GM23338 (cell line): ENCODE results near the gene MID1IP1.

ENCODE experiments used
- CTCF ChIP-seq, 2 experiments: fragments of 200-600 bp in 1 of 2; sonication (generic) in 1 of 2; conservative IDR thresholded peaks; 2 replicates each; pipeline versions ENCODE4 v1.5.1 to v1.6.1; 2016 to 2017; ENCODE audit warnings: antibody characterized with exemption in 2 of 2, low read depth in 2 of 2, mild to moderate bottlenecking in 2 of 2, moderate library complexity in 1 of 2
- ETS1 ChIP-seq: IDR thresholded peaks from 2 replicates; pipeline ENCODE4 v1.6.1; 2016; ENCODE audit warnings: antibody characterized with exemption
- EZH2 ChIP-seq: fragments of 200-600 bp; sonication (generic); IDR thresholded peaks from one replicate; pipeline ENCODE4 v1.8.0; 2017; ENCODE audit warnings: antibody characterized with exemption, mild to moderate bottlenecking, low read depth; ENCODE audit not compliant: unreplicated experiment
- EZH2phosphoT487 ChIP-seq: fragments of 200-600 bp; sonication (generic); IDR thresholded peaks from one replicate; pipeline ENCODE4 v1.8.1; 2018; ENCODE audit warnings: antibody characterized with exemption; ENCODE audit not compliant: unreplicated experiment
- JUNB ChIP-seq: IDR thresholded peaks from one replicate; pipeline ENCODE4 v1.6.1; 2016; ENCODE audit warnings: antibody characterized with exemption; ENCODE audit not compliant: unreplicated experiment
- NANOG ChIP-seq: IDR thresholded peaks from 2 replicates; pipeline ENCODE4 v1.6.1; 2016; ENCODE audit warnings: antibody characterized with exemption, borderline replicate concordance
- POLR2AphosphoS5 ChIP-seq: IDR thresholded peaks from 2 replicates; pipeline ENCODE4 v1.6.1; 2016; ENCODE audit warnings: antibody characterized with exemption, low read depth
- REST ChIP-seq: IDR thresholded peaks from one replicate; pipeline ENCODE4 v1.6.1; 2018; ENCODE audit warnings: antibody characterized with exemption; ENCODE audit not compliant: unreplicated experiment
- ZNF114 ChIP-seq: fragments of 250-450 bp; sonication (Bioruptor Pico); IDR thresholded peaks from 2 replicates; pipeline ENCODE4 v1.5.0; 2020; ENCODE audit warnings: mild to moderate bottlenecking, moderate library complexity

- TF ChIP-seq POLR2AphosphoS5 (no peak), CTCF (conservative IDR thresholded peaks at IDR 0.05; ENCODE audit: low read depth in 2 of 2) (no peak), REST (no peak), ETS1 (no peak), ZNF114 (CRISPR knock-in tag) (no peak), NANOG (no peak), EZH2 (no peak), EZH2phosphoT487 (no peak), JUNB (no peak)
Observed at GRCh38 chrX:38796946-38797345, 4.3 kb upstream of the MID1IP1 start.
